HG03460 (cell line): ENCODE measurements around the gene SHTN1.

Experiments
- ATAC-seq: cut with Tn5 transposase; IDR thresholded peaks from one replicate; pipeline ENCODE4 v1.9.1; 2021; ENCODE audit not compliant: unreplicated experiment

Gene SHTN1

DNA sequence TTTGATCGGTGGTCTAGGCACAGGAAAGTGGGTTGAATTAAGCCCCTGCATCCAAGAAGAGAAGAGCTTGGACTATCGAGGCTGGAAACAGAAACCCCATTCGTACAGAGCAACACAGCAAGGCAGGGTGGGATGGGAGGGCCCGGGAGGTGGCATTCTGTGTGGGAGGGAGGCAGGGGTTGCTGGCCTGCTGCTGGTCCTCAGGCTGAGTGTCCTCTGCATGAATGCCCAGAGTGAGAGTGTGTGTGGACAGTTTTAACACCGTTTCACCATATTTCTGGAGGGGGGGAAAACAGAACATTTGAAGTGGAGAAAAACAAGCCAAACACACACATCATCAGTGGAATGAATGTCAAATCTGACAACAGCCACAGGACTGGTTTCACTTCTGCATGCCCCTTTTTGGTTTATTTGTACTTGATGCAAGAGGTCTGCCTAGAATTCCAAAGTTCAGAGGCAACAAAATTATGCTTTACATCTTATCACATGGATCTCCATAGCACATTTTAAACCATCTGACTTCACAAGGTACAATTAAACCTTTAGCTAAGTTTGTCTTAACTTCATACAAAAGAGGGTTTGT is 166.8 kb downstream of the SHTN1 start:
- ATAC-seq: no peak

DNA sequence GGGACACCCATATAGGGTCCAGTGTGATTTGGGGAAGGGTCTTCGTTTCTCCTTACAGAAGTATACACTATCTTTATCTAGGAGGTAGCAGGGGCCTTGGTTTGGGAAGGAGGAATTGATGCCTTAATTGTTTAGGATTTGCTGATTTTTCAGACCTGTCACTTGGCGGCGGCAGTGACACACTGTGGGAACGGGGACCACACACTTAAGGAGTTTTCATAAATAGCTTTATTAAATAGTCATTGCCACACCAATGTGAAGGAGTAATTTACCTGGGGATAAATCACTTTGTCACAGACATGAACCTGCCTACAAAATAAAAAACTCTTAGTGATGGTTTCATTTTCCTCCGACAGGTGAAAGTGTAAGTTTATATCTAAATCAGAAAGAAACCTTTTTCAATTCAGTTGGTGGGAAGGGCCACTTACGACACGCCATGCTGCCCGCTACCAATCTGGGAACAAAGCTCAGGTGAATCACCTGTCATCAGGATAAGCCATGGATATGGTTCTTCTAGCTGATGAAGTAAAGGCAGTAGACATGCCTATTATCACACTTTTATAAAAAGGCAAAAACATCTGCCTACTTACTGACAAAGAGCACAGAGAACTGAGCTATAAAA is 168.0 kb downstream of the SHTN1 start:
- ATAC-seq: no peak

DNA sequence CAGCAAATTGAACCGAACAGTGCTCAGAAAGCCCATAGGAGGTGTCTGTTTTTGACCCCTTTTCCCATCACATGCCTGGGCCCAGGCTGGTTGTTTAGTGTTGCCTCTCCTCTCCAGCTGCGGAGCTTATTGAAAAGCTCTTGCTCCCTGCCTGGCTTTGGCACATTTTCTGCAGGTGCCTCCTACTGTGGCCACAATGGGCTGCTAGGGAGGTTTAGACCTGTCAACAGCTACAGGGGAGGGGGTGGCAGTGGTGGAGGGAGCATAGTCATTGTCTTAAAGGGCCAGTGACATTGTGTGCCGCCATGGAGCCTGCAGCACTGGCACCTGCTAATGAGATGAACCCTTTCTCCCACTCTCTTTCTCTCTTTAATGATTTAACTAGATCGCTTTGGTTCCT is 168.9 kb downstream of the SHTN1 start:
- no peak for ATAC-seq

DNA sequence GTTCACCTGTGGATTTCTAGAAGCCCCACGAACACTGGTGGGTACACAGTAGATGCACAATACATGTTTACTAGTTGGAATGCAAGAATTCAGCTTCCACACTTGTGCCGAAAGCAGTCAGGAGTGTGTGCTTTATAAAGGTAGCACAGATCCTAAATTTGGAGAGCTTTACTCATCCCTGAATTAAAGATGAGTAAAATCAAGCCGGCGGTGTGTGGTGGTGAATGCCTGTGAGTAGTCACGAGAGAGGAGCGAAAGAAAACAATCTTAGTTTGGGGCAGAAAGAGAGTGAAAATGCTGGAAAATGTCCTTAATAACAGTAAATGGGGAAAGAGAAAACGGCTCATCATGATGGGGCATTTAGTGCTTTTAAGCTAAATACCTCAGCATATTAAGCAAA is 169.3 kb downstream of the SHTN1 start:
- ATAC-seq: no peak

DNA sequence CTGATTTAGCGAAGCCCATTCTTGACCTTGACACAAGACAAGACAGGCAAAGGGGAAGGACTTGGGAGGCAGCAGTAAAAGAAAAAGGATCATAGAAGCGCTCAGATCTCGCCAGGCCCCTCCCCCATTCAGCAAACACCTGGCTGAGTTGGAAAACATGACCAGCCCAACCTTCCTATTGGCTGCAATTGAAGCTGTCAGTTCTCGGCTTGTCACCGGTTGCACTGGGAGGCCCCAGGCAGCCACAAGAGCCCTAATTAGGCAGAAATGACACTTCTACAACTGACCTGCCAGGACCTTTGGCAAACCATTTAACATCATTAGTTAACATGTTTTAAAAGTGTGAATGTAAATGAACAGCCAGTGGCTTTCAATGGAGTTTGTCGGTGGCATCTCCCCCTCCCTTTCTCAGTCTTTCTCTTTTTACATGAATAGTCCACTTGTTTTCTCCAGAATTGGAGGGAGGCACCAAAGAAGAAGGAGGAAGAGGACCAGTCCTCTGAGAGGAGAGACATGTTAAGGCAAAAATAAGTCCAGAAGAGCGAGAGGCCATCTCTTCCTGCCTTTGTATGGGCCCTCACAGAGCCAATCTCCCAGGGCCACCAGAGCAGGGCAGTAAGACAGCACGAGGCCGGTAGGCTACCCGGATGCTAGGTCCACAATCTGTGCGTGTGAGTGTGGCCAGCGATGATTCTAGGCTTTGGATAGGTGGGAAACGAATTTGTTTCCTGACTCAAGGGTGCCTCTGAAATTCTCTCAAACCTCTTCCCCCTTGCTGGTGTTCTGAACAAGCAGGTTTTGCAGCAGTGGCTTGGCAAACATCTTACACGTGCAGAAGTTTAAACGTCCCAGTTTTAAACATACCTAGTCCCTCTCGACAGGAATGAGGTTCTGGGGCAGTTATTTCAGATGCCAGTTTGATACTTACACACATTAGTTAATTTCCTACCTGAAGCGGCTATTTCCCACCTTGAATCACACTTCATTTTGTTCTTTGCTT is 170.7 kb downstream of the SHTN1 start:
- no peak for ATAC-seq

DNA sequence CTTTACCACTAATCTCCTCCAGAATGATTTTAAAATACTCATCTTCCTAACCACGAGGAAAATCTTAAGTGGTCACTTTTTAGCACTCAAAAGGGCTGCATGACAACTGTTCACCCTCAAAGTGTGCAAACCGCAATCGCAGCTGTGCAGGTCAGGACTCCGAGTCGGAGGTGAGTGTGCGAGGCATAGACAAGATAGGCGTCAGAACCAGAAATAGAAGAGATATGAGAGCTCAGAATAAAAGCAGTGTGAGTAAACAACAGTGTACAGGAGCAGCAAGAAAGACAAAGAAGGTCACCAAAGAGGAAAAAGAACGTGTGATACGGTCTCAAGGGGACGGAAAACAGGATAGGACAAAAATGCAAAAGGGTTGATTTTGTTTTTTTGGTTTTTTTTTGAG is 173.2 kb downstream of the SHTN1 start:
- ATAC-seq: no peak
